Type B pancreatic cell (in vitro differentiated cells): Measurements from ENCODE around the gene ZNF738. TPM values are rescaled to one million over a fixed set of nuclear protein-coding genes. Genes with fewer than 3 reads are reported as not detected.

Experiments
- DNase-seq: peaks from one replicate; pipeline ENCODE4 v3.0.0; 2021; ENCODE audit warnings: mixed read lengths; ENCODE audit not compliant: unreplicated experiment; ENCODE audit errors: extremely low spot score
- H3K27ac Mint-ChIP-seq: 2 replicates; pipeline ENCODE4 v1.8.0; 2021; ENCODE audit warnings: mild to moderate bottlenecking, mixed read lengths
- H3K27me3 Mint-ChIP-seq: 2 replicates; pipeline ENCODE4 v1.8.0; 2021; ENCODE audit warnings: mixed read lengths
- H3K36me3 Mint-ChIP-seq: 2 replicates; pipeline ENCODE4 v1.8.0; 2021; ENCODE audit warnings: mixed read lengths
- H3K4me1 Mint-ChIP-seq: one replicate; pipeline ENCODE4 v1.8.0; 2021; ENCODE audit warnings: mixed read lengths; ENCODE audit not compliant: unreplicated experiment
- H3K4me3 Mint-ChIP-seq: 2 replicates; pipeline ENCODE4 v1.8.0; 2021; ENCODE audit warnings: mild to moderate bottlenecking, mixed read lengths
- H3K9me3 Mint-ChIP-seq: 2 replicates; pipeline ENCODE4 v1.8.0; 2021; ENCODE audit warnings: mixed read lengths
- CTCF ChIP-seq: fragments of 200-600 bp; sonication (generic); conservative IDR thresholded peaks from 2 replicates; pipeline ENCODE4 v1.5.0; 2021; ENCODE audit warnings: antibody characterized with exemption, mild to moderate bottlenecking
- total RNA-seq: library from RNA; stranded (reverse); gene quantifications from 2 replicates; pipeline ENCODE4 v1.2.1, GENCODE V29; 2021; ENCODE audit warnings: low replicate concordance

ZNF738 gene
- total RNA-seq, 1 donor from 2014 or later: 47.7 TPM

- Mint-ChIP-seq H3K9me3 (no peaks in the 10 kb centered on the region), H3K27me3 (no peaks in the 10 kb centered on the region), H3K4me1 (peaks cover 4% of the 10 kb centered on the region)
These were observed 38.2 kb downstream of the ZNF738 start, which contains the start of gene ZNF493 for GRCh38 chr19:21396893-21397572. Gene ZNF493, plus strand, starts transcription at chr19:21397133. Its CDS starts 105 bp downstream, at chr19:21397238.

GRCh38 chr19:21398851-21399250, 40.1 kb downstream of the ZNF738 start:
- Mint-ChIP-seq H3K4me1 (peaks cover 4% of the 10 kb centered on the region), H3K36me3 (peaks cover 41% of the 10 kb centered on the region), H3K27ac (no peak overlapping the region), H3K9me3 (no peaks in the 10 kb centered on the region), H3K27me3 (no peaks in the 10 kb centered on the region), H3K4me3 (peak overlapping the region; percentile 74)
- TF ChIP-seq CTCF: no peak
- DNase-seq: no peak

More at GRCh38 chr19:21396893-21397572, 38.2 kb downstream of the ZNF738 start, which contains the start of gene ZNF493:
- no peak for TF ChIP-seq CTCF
- H3K4me3 Mint-ChIP-seq: peak within 1 kb of the TSS; percentile 99
- peak within 1 kb of the TSS; percentile 98 for H3K27ac Mint-ChIP-seq
- peaks cover 29% of the 10 kb centered on the region for H3K36me3 Mint-ChIP-seq
- DNase-seq: peak; percentile 88

- no peak for TF ChIP-seq CTCF
- Mint-ChIP-seq H3K4me1 (no peaks in the 10 kb centered on the region), H3K27ac (no peak overlapping the region), H3K36me3 (peaks cover 54% of the 10 kb centered on the region), H3K27me3 (no peaks in the 10 kb centered on the region), H3K4me3 (no peak overlapping the region), H3K9me3 (no peaks in the 10 kb centered on the region)
- DNase-seq: no peak
These were observed 43.6 kb downstream of the ZNF738 start for GRCh38 chr19:21402303-21402985.

- Mint-ChIP-seq H3K4me1 (no peaks in the 10 kb centered on the region), H3K27ac (no peak overlapping the region), H3K9me3 (peaks cover 8% of the 10 kb centered on the region), H3K27me3 (no peaks in the 10 kb centered on the region), H3K4me3 (no peak overlapping the region), H3K36me3 (peaks cover 69% of the 10 kb centered on the region)
- TF ChIP-seq CTCF: no peak
- no peak for DNase-seq
These were observed 51.4 kb downstream of the ZNF738 start for GRCh38 chr19:21410166-21410565.

GRCh38 chr19:21422244-21422643, 63.4 kb downstream of the ZNF738 start:
- no peak overlapping the region for H3K27ac Mint-ChIP-seq

More at GRCh38 chr19:21422244-21422643, 63.4 kb downstream of the ZNF738 start:
- no peaks in the 10 kb centered on the region for H3K27me3 Mint-ChIP-seq
- H3K4me1 Mint-ChIP-seq: no peaks in the 10 kb centered on the region
- peaks cover 40% of the 10 kb centered on the region for H3K9me3 Mint-ChIP-seq
- no peak for DNase-seq
- no peak for TF ChIP-seq CTCF
- H3K36me3 Mint-ChIP-seq: peaks cover 57% of the 10 kb centered on the region
- H3K4me3 Mint-ChIP-seq: no peak overlapping the region
